ENCODE measurements around the gene KLHL6. TPM values are rescaled to one million over a fixed set of nuclear protein-coding genes. Genes with fewer than 3 reads are reported as not detected.
A peak's percentile ranks its signal among the peaks of the same experiment; 100 is the strongest.

Gene KLHL6
- total and polyA plus RNA-seq, 2 of the 13 experiments (the other 11 are each of a cell fraction or from before 2014, with no cell fraction given) = not detected

DNA sequence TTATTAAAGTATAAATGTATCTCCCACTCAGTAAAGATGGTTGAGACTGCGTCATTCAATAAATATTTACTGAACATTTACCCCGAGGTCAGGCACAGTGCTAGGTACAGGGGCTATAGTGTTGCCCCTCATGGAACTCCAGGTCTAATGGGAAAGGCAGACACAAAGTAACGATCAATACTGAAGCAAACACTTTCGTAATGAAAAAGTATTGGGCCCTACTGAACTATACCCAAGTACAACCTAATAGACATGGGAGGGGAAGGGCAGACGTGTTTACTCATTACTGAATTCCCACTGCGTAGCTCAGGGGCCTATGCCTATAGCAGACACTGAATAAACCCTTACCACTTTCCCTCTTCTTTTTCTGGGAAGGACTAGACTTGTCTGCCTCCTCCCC is 56.9 kb downstream of the KLHL6 start (continued):
- TF ChIP-seq, protein P1, sequence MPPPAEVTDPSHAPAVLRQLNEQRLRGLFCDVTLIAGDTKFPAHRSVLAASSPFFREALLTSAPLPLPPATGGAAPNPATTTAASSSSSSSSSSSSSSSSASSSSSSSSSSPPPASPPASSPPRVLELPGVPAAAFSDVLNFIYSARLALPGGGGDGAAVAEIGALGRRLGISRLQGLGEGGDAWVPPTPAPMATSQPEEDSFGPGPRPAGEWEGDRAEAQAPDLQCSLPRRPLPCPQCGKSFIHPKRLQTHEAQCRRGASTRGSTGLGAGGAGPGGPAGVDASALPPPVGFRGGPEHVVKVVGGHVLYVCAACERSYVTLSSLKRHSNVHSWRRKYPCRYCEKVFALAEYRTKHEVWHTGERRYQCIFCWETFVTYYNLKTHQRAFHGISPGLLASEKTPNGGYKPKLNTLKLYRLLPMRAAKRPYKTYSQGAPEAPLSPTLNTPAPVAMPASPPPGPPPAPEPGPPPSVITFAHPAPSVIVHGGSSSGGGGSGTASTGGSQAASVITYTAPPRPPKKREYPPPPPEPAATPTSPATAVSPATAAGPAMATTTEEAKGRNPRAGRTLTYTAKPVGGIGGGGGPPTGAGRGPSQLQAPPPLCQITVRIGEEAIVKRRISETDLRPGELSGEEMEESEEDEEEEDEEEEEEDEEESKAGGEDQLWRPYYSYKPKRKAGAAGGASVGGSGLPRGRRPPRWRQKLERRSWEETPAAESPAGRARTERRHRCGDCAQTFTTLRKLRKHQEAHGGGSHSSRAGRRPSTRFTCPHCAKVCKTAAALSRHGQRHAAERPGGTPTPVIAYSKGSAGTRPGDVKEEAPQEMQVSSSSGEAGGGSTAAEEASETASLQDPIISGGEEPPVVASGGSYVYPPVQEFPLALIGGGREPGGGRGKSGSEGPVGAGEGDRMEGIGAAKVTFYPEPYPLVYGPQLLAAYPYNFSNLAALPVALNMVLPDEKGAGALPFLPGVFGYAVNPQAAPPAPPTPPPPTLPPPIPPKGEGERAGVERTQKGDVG (CRISPR knock-in tag; IDR thresholded peaks at IDR 0.05; ENCODE audit: borderline replicate concordance) = no peak
- TF ChIP-seq BCL6 (CRISPR knock-in tag; IDR thresholded peaks at IDR 0.05) (peak; percentile 55), SIX1 (CRISPR knock-in tag; IDR thresholded peaks at IDR 0.05; ENCODE audit: borderline replicate concordance) (no peak), ZNF33B (CRISPR knock-in tag; IDR thresholded peaks at IDR 0.05) (no peak), RNF2 (conservative IDR thresholded peaks at IDR 0.05; ENCODE audit: low read depth) (no peak), ZSCAN31 (CRISPR knock-in tag; IDR thresholded peaks at IDR 0.05; ENCODE audit: low read depth) (no peak), HDAC1 (CRISPR knock-in tag; IDR thresholded peaks at IDR 0.05) (0 out of 2 replicates have a peak, but pooled peaks have one; percentile 48), HMG20A (CRISPR knock-in tag; IDR thresholded peaks at IDR 0.05; ENCODE audit: borderline replicate concordance) (no peak), HHEX (CRISPR knock-in tag; IDR thresholded peaks at IDR 0.05) (peak; percentile 69; the same call in 1 of the 2 replicates), EED (CRISPR knock-in tag; IDR thresholded peaks at IDR 0.05) (no peak), MAZ (IDR thresholded peaks at IDR 0.05; ENCODE audit: borderline replicate concordance, low read depth, low read length) (no peak), MAZ (CRISPR knock-in tag; IDR thresholded peaks at IDR 0.05; ENCODE audit: low read depth) (peak; percentile 28; the same call in 1 of the 2 replicates), SP1 (IDR thresholded peaks at IDR 0.05) (no peak), SP1 (CRISPR knock-in tag; IDR thresholded peaks at IDR 0.05) (no peak), NR2F2 (IDR thresholded peaks at IDR 0.05; ENCODE audit: borderline replicate concordance, low read depth) (no peak), ZNF510 (CRISPR knock-in tag; IDR thresholded peaks at IDR 0.05; ENCODE audit: low read depth) (no peak), ZSCAN20 (CRISPR knock-in tag; IDR thresholded peaks at IDR 0.05; ENCODE audit: borderline replicate concordance) (no peak), ZNF484 (CRISPR knock-in tag; IDR thresholded peaks at IDR 0.05; ENCODE audit: borderline replicate concordance, low read depth) (no peak), ZEB1 (IDR thresholded peaks at IDR 0.05; ENCODE audit: insufficient replicate concordance, low read depth) (no peak), SMAD9 (CRISPR knock-in tag; IDR thresholded peaks at IDR 0.05) (no peak), SKI (IDR thresholded peaks at IDR 0.05; ENCODE audit: partially characterized antibody) (peak; percentile 65), ONECUT2 (CRISPR knock-in tag; IDR thresholded peaks at IDR 0.05) (peak; percentile 88), ZNF121 (CRISPR knock-in tag; IDR thresholded peaks at IDR 0.05) (no peak), NCOA5 (CRISPR knock-in tag; IDR thresholded peaks at IDR 0.05) (no peak), ARNT (IDR thresholded peaks at IDR 0.05) (no peak), TBX2 (CRISPR knock-in tag; IDR thresholded peaks at IDR 0.05; ENCODE audit: borderline replicate concordance) (0 out of 2 replicates have a peak, but pooled peaks have one; percentile 31)
- TF ChIP-seq, protein P2, sequence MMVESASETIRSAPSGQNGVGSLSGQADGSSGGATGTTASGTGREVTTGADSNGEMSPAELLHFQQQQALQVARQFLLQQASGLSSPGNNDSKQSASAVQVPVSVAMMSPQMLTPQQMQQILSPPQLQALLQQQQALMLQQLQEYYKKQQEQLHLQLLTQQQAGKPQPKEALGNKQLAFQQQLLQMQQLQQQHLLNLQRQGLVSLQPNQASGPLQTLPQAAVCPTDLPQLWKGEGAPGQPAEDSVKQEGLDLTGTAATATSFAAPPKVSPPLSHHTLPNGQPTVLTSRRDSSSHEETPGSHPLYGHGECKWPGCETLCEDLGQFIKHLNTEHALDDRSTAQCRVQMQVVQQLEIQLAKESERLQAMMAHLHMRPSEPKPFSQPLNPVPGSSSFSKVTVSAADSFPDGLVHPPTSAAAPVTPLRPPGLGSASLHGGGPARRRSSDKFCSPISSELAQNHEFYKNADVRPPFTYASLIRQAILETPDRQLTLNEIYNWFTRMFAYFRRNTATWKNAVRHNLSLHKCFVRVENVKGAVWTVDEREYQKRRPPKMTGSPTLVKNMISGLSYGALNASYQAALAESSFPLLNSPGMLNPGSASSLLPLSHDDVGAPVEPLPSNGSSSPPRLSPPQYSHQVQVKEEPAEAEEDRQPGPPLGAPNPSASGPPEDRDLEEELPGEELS (CRISPR knock-in tag; IDR thresholded peaks at IDR 0.05) = peak; percentile 45; the same call in 1 of the 2 replicates
- TF ChIP-seq, protein P3, sequence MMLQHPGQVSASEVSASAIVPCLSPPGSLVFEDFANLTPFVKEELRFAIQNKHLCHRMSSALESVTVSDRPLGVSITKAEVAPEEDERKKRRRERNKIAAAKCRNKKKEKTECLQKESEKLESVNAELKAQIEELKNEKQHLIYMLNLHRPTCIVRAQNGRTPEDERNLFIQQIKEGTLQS (CRISPR knock-in tag; IDR thresholded peaks at IDR 0.05) = no peak
- TF ChIP-seq, protein P4, sequence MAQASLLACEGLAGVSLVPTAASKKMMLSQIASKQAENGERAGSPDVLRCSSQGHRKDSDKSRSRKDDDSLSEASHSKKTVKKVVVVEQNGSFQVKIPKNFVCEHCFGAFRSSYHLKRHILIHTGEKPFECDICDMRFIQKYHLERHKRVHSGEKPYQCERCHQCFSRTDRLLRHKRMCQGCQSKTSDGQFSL (CRISPR knock-in tag; IDR thresholded peaks at IDR 0.05) = no peak

All from HepG2 (cell line).